ENCODE results near the gene FAM135A.

- no peak for TF ChIP-seq CTCF (IDR thresholded peaks at IDR 0.05; ENCODE audit: low read length)
- no peak for TF ChIP-seq EZH2 (IDR thresholded peaks at IDR 0.05; ENCODE audit: borderline replicate concordance, low read length)
These were observed 23.0 kb downstream of the FAM135A start for GRCh38 chr6:70436320-70436719.

All from OCI-LY1 (cell line).